ENCODE measurements around the gene USP40.

USP40 gene

GRCh38 chr2:233461481-233461891, 105.1 kb downstream of the USP40 start:
- H3K36me3 ChIP-seq (ENCODE audit: control insufficient read depth, insufficient read depth, low read length), result peaks cover 88% of the 10 kb centered on the region
- H3K4me3 ChIP-seq (ENCODE audit: insufficient read depth, low read depth, low read length, poor library complexity, severe bottlenecking), result no peak overlapping the region
- no peak overlapping the region for H3K27ac ChIP-seq (ENCODE audit: insufficient read depth, low read length, poor library complexity, severe bottlenecking)
- no peaks in the 10 kb centered on the region for H3K9me3 ChIP-seq (ENCODE audit: control insufficient read depth, low read length)
- no peaks in the 10 kb centered on the region for H3K27me3 ChIP-seq (replicated peaks; ENCODE audit: control insufficient read depth, insufficient read depth, low read length, poor library complexity, severe bottlenecking)
- no peak for DNase-seq
- H3K4me1 ChIP-seq (ENCODE audit: control insufficient read depth, insufficient read depth, low read length, poor library complexity, severe bottlenecking), result no peaks in the 10 kb centered on the region

- Histone ChIP-seq H3K4me1 (ENCODE audit: control insufficient read depth, insufficient read depth, low read length, poor library complexity, severe bottlenecking) (no peaks in the 10 kb centered on the region), H3K4me3 (ENCODE audit: insufficient read depth, low read depth, low read length, poor library complexity, severe bottlenecking) (no peak overlapping the region), H3K36me3 (ENCODE audit: control insufficient read depth, insufficient read depth, low read length) (peaks cover 94% of the 10 kb centered on the region), H3K9me3 (ENCODE audit: control insufficient read depth, low read length) (no peaks in the 10 kb centered on the region), H3K27me3 (replicated peaks; ENCODE audit: control insufficient read depth, insufficient read depth, low read length, poor library complexity, severe bottlenecking) (no peaks in the 10 kb centered on the region), H3K27ac (ENCODE audit: insufficient read depth, low read length, poor library complexity, severe bottlenecking) (no peak overlapping the region)
- no peak for DNase-seq
Observed at GRCh38 chr2:233460726-233461441, 105.7 kb downstream of the USP40 start.

GRCh38 chr2:233459426-233459825, 107.2 kb downstream of the USP40 start:
- Histone ChIP-seq H3K9me3 (ENCODE audit: control insufficient read depth, low read length) (no peaks in the 10 kb centered on the region), H3K36me3 (ENCODE audit: control insufficient read depth, insufficient read depth, low read length) (peaks cover 96% of the 10 kb centered on the region)
- DNase-seq, result no peak

GRCh38 chr2:233458826-233459225, 107.8 kb downstream of the USP40 start:
- Histone ChIP-seq H3K36me3 (ENCODE audit: control insufficient read depth, insufficient read depth, low read length) (peaks cover 95% of the 10 kb centered on the region), H3K4me3 (ENCODE audit: insufficient read depth, low read depth, low read length, poor library complexity, severe bottlenecking) (no peak overlapping the region), H3K4me1 (ENCODE audit: control insufficient read depth, insufficient read depth, low read length, poor library complexity, severe bottlenecking) (no peaks in the 10 kb centered on the region), H3K27ac (ENCODE audit: insufficient read depth, low read length, poor library complexity, severe bottlenecking) (no peak overlapping the region), H3K9me3 (ENCODE audit: control insufficient read depth, low read length) (no peaks in the 10 kb centered on the region), H3K27me3 (replicated peaks; ENCODE audit: control insufficient read depth, insufficient read depth, low read length, poor library complexity, severe bottlenecking) (no peaks in the 10 kb centered on the region)
- DNase-seq, result no peak

More at GRCh38 chr2:233459426-233459825, 107.2 kb downstream of the USP40 start:
- Histone ChIP-seq H3K27me3 (replicated peaks; ENCODE audit: control insufficient read depth, insufficient read depth, low read length, poor library complexity, severe bottlenecking) (no peaks in the 10 kb centered on the region), H3K27ac (ENCODE audit: insufficient read depth, low read length, poor library complexity, severe bottlenecking) (no peak overlapping the region), H3K4me1 (ENCODE audit: control insufficient read depth, insufficient read depth, low read length, poor library complexity, severe bottlenecking) (no peaks in the 10 kb centered on the region), H3K4me3 (ENCODE audit: insufficient read depth, low read depth, low read length, poor library complexity, severe bottlenecking) (no peak overlapping the region)

GRCh38 chr2:233458031-233458610, 108.5 kb downstream of the USP40 start:
- DNase-seq, result no peak
- Histone ChIP-seq H3K36me3 (ENCODE audit: control insufficient read depth, insufficient read depth, low read length) (peaks cover 95% of the 10 kb centered on the region), H3K4me3 (ENCODE audit: insufficient read depth, low read depth, low read length, poor library complexity, severe bottlenecking) (no peak overlapping the region), H3K27me3 (replicated peaks; ENCODE audit: control insufficient read depth, insufficient read depth, low read length, poor library complexity, severe bottlenecking) (no peaks in the 10 kb centered on the region), H3K9me3 (ENCODE audit: control insufficient read depth, low read length) (no peaks in the 10 kb centered on the region), H3K4me1 (ENCODE audit: control insufficient read depth, insufficient read depth, low read length, poor library complexity, severe bottlenecking) (no peaks in the 10 kb centered on the region), H3K27ac (ENCODE audit: insufficient read depth, low read length, poor library complexity, severe bottlenecking) (no peak overlapping the region)

- Histone ChIP-seq H3K27me3 (replicated peaks; ENCODE audit: control insufficient read depth, insufficient read depth, low read length, poor library complexity, severe bottlenecking) (no peaks in the 10 kb centered on the region), H3K9me3 (ENCODE audit: control insufficient read depth, low read length) (no peaks in the 10 kb centered on the region), H3K27ac (ENCODE audit: insufficient read depth, low read length, poor library complexity, severe bottlenecking) (no peak overlapping the region), H3K4me3 (ENCODE audit: insufficient read depth, low read depth, low read length, poor library complexity, severe bottlenecking) (no peak overlapping the region), H3K36me3 (ENCODE audit: control insufficient read depth, insufficient read depth, low read length) (peaks cover 95% of the 10 kb centered on the region), H3K4me1 (ENCODE audit: control insufficient read depth, insufficient read depth, low read length, poor library complexity, severe bottlenecking) (no peaks in the 10 kb centered on the region)
- no peak for DNase-seq
Observed at GRCh38 chr2:233457356-233457755, 109.2 kb downstream of the USP40 start.

- no peaks in the 10 kb centered on the region for H3K4me1 ChIP-seq (ENCODE audit: control insufficient read depth, insufficient read depth, low read length, poor library complexity, severe bottlenecking)
Observed at GRCh38 chr2:233456934-233457333, 109.6 kb downstream of the USP40 start.

GRCh38 chr2:233456111-233456510, 110.5 kb downstream of the USP40 start:
- no peak overlapping the region for H3K27ac ChIP-seq (ENCODE audit: insufficient read depth, low read length, poor library complexity, severe bottlenecking)
- H3K9me3 ChIP-seq (ENCODE audit: control insufficient read depth, low read length), result no peaks in the 10 kb centered on the region
- H3K36me3 ChIP-seq (ENCODE audit: control insufficient read depth, insufficient read depth, low read length), result peaks cover 95% of the 10 kb centered on the region
- DNase-seq, result no peak
- no peaks in the 10 kb centered on the region for H3K4me1 ChIP-seq (ENCODE audit: control insufficient read depth, insufficient read depth, low read length, poor library complexity, severe bottlenecking)
- H3K4me3 ChIP-seq (ENCODE audit: insufficient read depth, low read depth, low read length, poor library complexity, severe bottlenecking), result no peak overlapping the region
- no peaks in the 10 kb centered on the region for H3K27me3 ChIP-seq (replicated peaks; ENCODE audit: control insufficient read depth, insufficient read depth, low read length, poor library complexity, severe bottlenecking)

More at GRCh38 chr2:233456934-233457333, 109.6 kb downstream of the USP40 start:
- no peak overlapping the region for H3K27ac ChIP-seq (ENCODE audit: insufficient read depth, low read length, poor library complexity, severe bottlenecking)
- H3K27me3 ChIP-seq (replicated peaks; ENCODE audit: control insufficient read depth, insufficient read depth, low read length, poor library complexity, severe bottlenecking), result no peaks in the 10 kb centered on the region
- H3K9me3 ChIP-seq (ENCODE audit: control insufficient read depth, low read length), result no peaks in the 10 kb centered on the region
- no peak overlapping the region for H3K4me3 ChIP-seq (ENCODE audit: insufficient read depth, low read depth, low read length, poor library complexity, severe bottlenecking)
- DNase-seq, result no peak
- H3K36me3 ChIP-seq (ENCODE audit: control insufficient read depth, insufficient read depth, low read length), result peaks cover 95% of the 10 kb centered on the region

- H3K36me3 ChIP-seq (ENCODE audit: control insufficient read depth, insufficient read depth, low read length), result peaks cover 96% of the 10 kb centered on the region
- DNase-seq, result no peak
- no peaks in the 10 kb centered on the region for H3K9me3 ChIP-seq (ENCODE audit: control insufficient read depth, low read length)
- H3K27ac ChIP-seq (ENCODE audit: insufficient read depth, low read length, poor library complexity, severe bottlenecking), result no peak overlapping the region
- H3K4me1 ChIP-seq (ENCODE audit: control insufficient read depth, insufficient read depth, low read length, poor library complexity, severe bottlenecking), result no peaks in the 10 kb centered on the region
- no peak overlapping the region for H3K4me3 ChIP-seq (ENCODE audit: insufficient read depth, low read depth, low read length, poor library complexity, severe bottlenecking)
- H3K27me3 ChIP-seq (replicated peaks; ENCODE audit: control insufficient read depth, insufficient read depth, low read length, poor library complexity, severe bottlenecking), result no peaks in the 10 kb centered on the region
Observed at GRCh38 chr2:233455491-233455890, 111.1 kb downstream of the USP40 start.

GRCh38 chr2:233455006-233455405, 111.6 kb downstream of the USP40 start:
- peaks cover 97% of the 10 kb centered on the region for H3K36me3 ChIP-seq (ENCODE audit: control insufficient read depth, insufficient read depth, low read length)
- no peaks in the 10 kb centered on the region for H3K9me3 ChIP-seq (ENCODE audit: control insufficient read depth, low read length)
- no peaks in the 10 kb centered on the region for H3K4me1 ChIP-seq (ENCODE audit: control insufficient read depth, insufficient read depth, low read length, poor library complexity, severe bottlenecking)
- H3K4me3 ChIP-seq (ENCODE audit: insufficient read depth, low read depth, low read length, poor library complexity, severe bottlenecking), result no peak overlapping the region
- H3K27ac ChIP-seq (ENCODE audit: insufficient read depth, low read length, poor library complexity, severe bottlenecking), result no peak overlapping the region
- no peaks in the 10 kb centered on the region for H3K27me3 ChIP-seq (replicated peaks; ENCODE audit: control insufficient read depth, insufficient read depth, low read length, poor library complexity, severe bottlenecking)
- no peak for DNase-seq

All from effector memory CD4-positive, alpha-beta T cell (primary cell).